IgD-negative memory B cell (primary cell): ENCODE results near the gene ZNF598. TPM values are rescaled to one million over a fixed set of nuclear protein-coding genes. Genes with fewer than 3 reads are reported as not detected.
A peak's percentile ranks its signal among the peaks of the same experiment; 100 is the strongest.
"Not testable (repeated sequence)": the region's sequence is repeated elsewhere in the genome, so short reads cannot be mapped to it uniquely, and the experiment has no call there.

ENCODE experiments used
- H3K27ac Mint-ChIP-seq, 3 donors: one replicate each; pipeline ENCODE4 v1.8.0; 2020 to 2022; ENCODE audit warnings: mild to moderate bottlenecking in 3 of 3, mixed read lengths in 3 of 3, moderate library complexity in 1 of 3
- H3K27me3 Mint-ChIP-seq: one replicate; pipeline ENCODE4 v1.8.0; 2021; ENCODE audit warnings: mixed read lengths
- H3K36me3 Mint-ChIP-seq: one replicate; pipeline ENCODE4 v1.8.0; 2020; ENCODE audit warnings: mild to moderate bottlenecking, mixed read lengths
- H3K4me1 Mint-ChIP-seq, 3 donors: one replicate each; pipeline ENCODE4 v1.8.0; 2020 to 2022; ENCODE audit warnings: mixed read lengths in 3 of 3, mild to moderate bottlenecking in 1 of 3
- H3K4me3 Mint-ChIP-seq, 4 donors: one replicate each; pipeline ENCODE4 v1.8.0; 2020 to 2022; ENCODE audit warnings: mild to moderate bottlenecking in 4 of 4, mixed read lengths in 4 of 4, moderate library complexity in 3 of 4
- H3K9me3 Mint-ChIP-seq, 3 donors: one replicate each; pipeline ENCODE4 v1.8.0; 2020 to 2021; ENCODE audit warnings: mixed read lengths in 3 of 3, mild to moderate bottlenecking in 1 of 3
- polyA plus RNA-seq: library from polyadenylated mRNA; unstranded; fragments of 300-500 nt; fragmentation: Illumina TruSeq; gene quantifications from one replicate; pipeline ENCODE4 v1.2.3, GENCODE V29; 2021

Gene ZNF598
- polyA plus RNA-seq, 1 donor from 2014 or later: 11.0 TPM

- Mint-ChIP-seq H3K36me3 (peaks cover 2% of the 10 kb centered on the region), H3K4me3 (peak overlapping the region; percentile 93 to 100 (median 96)), H3K9me3 (no peaks in the 10 kb centered on the region), H3K27me3 (peaks cover 4% of the 10 kb centered on the region), H3K4me1 (peaks cover 24 to 33% (median 31%) of the 10 kb centered on the region in 3 donors), H3K27ac (peak overlapping the region; percentile 95 to 100 (median 99))
Measured at GRCh38 chr16:1963806-1964505, 45.7 kb downstream of the ZNF598 start.

GRCh38 chr16:1962161-1963153, 47.2 kb downstream of the ZNF598 start:
- H3K9me3 Mint-ChIP-seq, H3K27me3 Mint-ChIP-seq, H3K36me3 Mint-ChIP-seq: not testable (repeated sequence)
- Mint-ChIP-seq H3K27ac (peak overlapping the region; percentile 95 to 100 (median 99)), H3K4me3 (peak overlapping the region; percentile 25 to 100 (median 96)), H3K4me1 (peaks cover 24 to 33% (median 31%) of the 10 kb centered on the region in 3 donors)

- peaks cover 4% of the 10 kb centered on the region for H3K27me3 Mint-ChIP-seq
- peak overlapping the region; percentile 97 to 100 (median 99) for H3K27ac Mint-ChIP-seq
- H3K36me3 Mint-ChIP-seq: peaks cover 2% of the 10 kb centered on the region
- peak overlapping the region; percentile 17 to 100 (median 78) for H3K4me3 Mint-ChIP-seq
- H3K9me3 Mint-ChIP-seq: no peaks in the 10 kb centered on the region
- peaks cover 24 to 33% (median 31%) of the 10 kb centered on the region in 3 donors for H3K4me1 Mint-ChIP-seq
Measured at GRCh38 chr16:1961651-1962067, 48.0 kb downstream of the ZNF598 start.

GRCh38 chr16:1960665-1961630, 48.7 kb downstream of the ZNF598 start:
- Mint-ChIP-seq H3K9me3 (no peaks in the 10 kb centered on the region), H3K36me3 (peaks cover 2% of the 10 kb centered on the region), H3K27ac (peak overlapping the region; percentile 94 to 100 (median 97)), H3K4me3 (peak overlapping the region; percentile 86 to 100 (median 94)), H3K4me1 (peaks cover 24 to 33% (median 31%) of the 10 kb centered on the region in 3 donors), H3K27me3 (peaks cover 4% of the 10 kb centered on the region)

GRCh38 chr16:1959269-1960039, 50.2 kb downstream of the ZNF598 start, which contains the start of gene NDUFB10:
NDUFB10 (plus strand) TSS chr16:1959538; CDS start chr16:1959625, 87 bp downstream.
- peaks cover 4% of the 10 kb centered on the region for H3K27me3 Mint-ChIP-seq
- H3K36me3 Mint-ChIP-seq: peaks cover 2% of the 10 kb centered on the region
- H3K9me3 Mint-ChIP-seq: no peaks in the 10 kb centered on the region
- peak within 1 kb of the TSS; percentile 86 to 100 (median 94) for H3K4me3 Mint-ChIP-seq
- H3K4me1 Mint-ChIP-seq: peaks cover 19 to 29% (median 20%) of the 10 kb centered on the region in 3 donors
- H3K27ac Mint-ChIP-seq: peak within 1 kb of the TSS; percentile 94 to 100 (median 97)

- H3K27ac Mint-ChIP-seq: peak overlapping the region; percentile 80 to 100 (median 85)
- H3K9me3 Mint-ChIP-seq: no peaks in the 10 kb centered on the region
- H3K4me3 Mint-ChIP-seq: peak overlapping the region; percentile 38 to 100 (median 94)
- H3K36me3 Mint-ChIP-seq: peaks cover 2% of the 10 kb centered on the region
- H3K4me1 Mint-ChIP-seq: peaks cover 17 to 25% (median 20%) of the 10 kb centered on the region in 3 donors
- peaks cover 4% of the 10 kb centered on the region for H3K27me3 Mint-ChIP-seq
Measured at GRCh38 chr16:1958715-1959268, 50.8 kb downstream of the ZNF598 start.

- not testable (repeated sequence) for H3K27me3 Mint-ChIP-seq, H3K36me3 Mint-ChIP-seq, H3K4me3 Mint-ChIP-seq, H3K9me3 Mint-ChIP-seq
- Mint-ChIP-seq H3K27ac (peak overlapping the region in 1 of 3 donors; percentile 65), H3K4me1 (peaks cover 13 to 18% (median 15%) of the 10 kb centered on the region in 3 donors)
Measured at GRCh38 chr16:1958143-1958491, 51.5 kb downstream of the ZNF598 start.

GRCh38 chr16:1957434-1958142, 52.0 kb downstream of the ZNF598 start:
- H3K4me1 Mint-ChIP-seq: peaks cover 13 to 15% (median 14%) of the 10 kb centered on the region in 3 donors
- H3K4me3 Mint-ChIP-seq, H3K36me3 Mint-ChIP-seq: not testable (repeated sequence)

GRCh38 chr16:1953734-1954133, 55.9 kb downstream of the ZNF598 start:
- Mint-ChIP-seq H3K36me3 (no peaks in the 10 kb centered on the region), H3K27me3 (peaks cover 2% of the 10 kb centered on the region), H3K27ac (no peak overlapping the region), H3K9me3 (no peaks in the 10 kb centered on the region), H3K4me1 (no peaks in the 10 kb centered on the region), H3K4me3 (no peak overlapping the region)

More at GRCh38 chr16:1957434-1958142, 52.0 kb downstream of the ZNF598 start:
- H3K9me3 Mint-ChIP-seq, H3K27me3 Mint-ChIP-seq: not testable (repeated sequence)
- peak overlapping the region in 1 of 3 donors; percentile 65 for H3K27ac Mint-ChIP-seq

- Mint-ChIP-seq H3K36me3 (no peaks in the 10 kb centered on the region), H3K27me3 (peaks cover 2% of the 10 kb centered on the region), H3K27ac (no peak overlapping the region), H3K4me1 (no peaks in the 10 kb centered on the region), H3K4me3 (no peak overlapping the region), H3K9me3 (no peaks in the 10 kb centered on the region)
Measured at GRCh38 chr16:1950559-1950958, 59.1 kb downstream of the ZNF598 start.

GRCh38 chr16:1950047-1950446, 59.6 kb downstream of the ZNF598 start:
- Mint-ChIP-seq H3K36me3 (no peaks in the 10 kb centered on the region), H3K27me3 (peaks cover 2% of the 10 kb centered on the region), H3K4me3 (no peak overlapping the region), H3K27ac (no peak overlapping the region), H3K4me1 (no peaks in the 10 kb centered on the region), H3K9me3 (no peaks in the 10 kb centered on the region)

- Mint-ChIP-seq H3K36me3 (no peaks in the 10 kb centered on the region), H3K9me3 (no peaks in the 10 kb centered on the region), H3K27ac (no peak overlapping the region), H3K4me1 (no peaks in the 10 kb centered on the region), H3K4me3 (no peak overlapping the region), H3K27me3 (peaks cover 2% of the 10 kb centered on the region)
Measured at GRCh38 chr16:1949507-1949906, 60.1 kb downstream of the ZNF598 start.
